OCI-LY7 (cell line): Measurements from ENCODE around the gene TTLL10. TPM values are rescaled to one million over a fixed set of nuclear protein-coding genes. Genes with fewer than 3 reads are reported as not detected.
"Not testable (repeated sequence)": the region's sequence is repeated elsewhere in the genome, so short reads cannot be mapped to it uniquely, and the experiment has no call there.

ENCODE experiments used
- BruUV-seq: library from RNA; stranded (reverse); fragments of 400-500 nt; replicated peaks from 2 replicates; lab custom pipeline; 2021; lab: Mats Ljungman, UMichigan
- CTCF ChIA-PET: fragments of 300-600 bp; sonication (Branson Sonifier 250); formaldehyde crosslinking; loops from one replicate; lab custom pipeline; 2022; ENCODE audit warnings: antibody characterized with exemption; ENCODE audit not compliant: unreplicated experiment; lab: Charles Lee
- POLR2A ChIA-PET: fragments of 300-600 bp; sonication (Branson Sonifier 250); formaldehyde crosslinking; loops from one replicate; lab custom pipeline; 2022; ENCODE audit warnings: antibody characterized with exemption; lab: Charles Lee
- DNase-seq: peaks from one replicate; pipeline ENCODE4 v3.0.0-alpha.2; 2015; ENCODE audit warnings: low spot score
- H2AFZ ChIP-seq: fragments of 200-600 bp; sonication (generic), shearing (Covaris generic); 2 replicates; pipeline ENCODE4 v1.6.1; 2014; ENCODE audit warnings: mild to moderate bottlenecking, antibody characterized with exemption, low read length, moderate library complexity
- H3K27ac ChIP-seq: fragments of 200-600 bp; sonication (generic); 2 replicates; pipeline ENCODE4 v1.5.1; 2014; ENCODE audit warnings: mixed run types, low read depth, mild to moderate bottlenecking, moderate library complexity, low read length, inconsistent platforms; ENCODE audit not compliant: poor library complexity, severe bottlenecking
- H3K36me3 ChIP-seq: fragments of 200-600 bp; sonication (generic); 2 replicates; pipeline ENCODE4 v1.6.1; 2014; ENCODE audit warnings: mild to moderate bottlenecking, antibody characterized with exemption, low read length, moderate library complexity, mixed read lengths; ENCODE audit not compliant: insufficient read depth
- H3K4me1 ChIP-seq: fragments of 200-600 bp; sonication (generic); 2 replicates; pipeline ENCODE4 v1.5.1; 2014; ENCODE audit warnings: mild to moderate bottlenecking, low read length; ENCODE audit not compliant: insufficient read depth, poor library complexity, severe bottlenecking
- H3K4me2 ChIP-seq: fragments of 200-600 bp; sonication (generic); 2 replicates; pipeline ENCODE4 v1.6.1; 2014; ENCODE audit warnings: mild to moderate bottlenecking, low read length
- H3K4me3 ChIP-seq: fragments of 200-600 bp; sonication (generic); 2 replicates; pipeline ENCODE4 v1.5.1; 2014; ENCODE audit warnings: mild to moderate bottlenecking, low read depth, low read length; ENCODE audit not compliant: poor library complexity, severe bottlenecking
- H3K79me2 ChIP-seq: fragments of 200-600 bp; sonication (generic); 2 replicates; pipeline ENCODE4 v1.6.1; 2016; ENCODE audit warnings: low read depth, mild to moderate bottlenecking, low read length, moderate library complexity, mixed read lengths; ENCODE audit not compliant: insufficient read depth
- H3K9me2 ChIP-seq: fragments of 200-600 bp; sonication (generic); 2 replicates; pipeline ENCODE4 v1.6.1; 2016; ENCODE audit warnings: mild to moderate bottlenecking, low read length, mixed read lengths; ENCODE audit not compliant: insufficient read depth
- H3K9me3 ChIP-seq: fragments of 200-600 bp; sonication (generic); 2 replicates; pipeline ENCODE4 v1.6.1; 2014; ENCODE audit warnings: mild to moderate bottlenecking, mixed run types, low read length, mixed read lengths
- H4K20me1 ChIP-seq: fragments of 200-600 bp; sonication (generic); 2 replicates; pipeline ENCODE4 v1.6.1; 2014; ENCODE audit warnings: mild to moderate bottlenecking, antibody characterized with exemption, low read length, moderate library complexity, mixed read lengths; ENCODE audit not compliant: insufficient read depth
- CTCF ChIP-seq: fragments of 200-600 bp; sonication (generic); conservative IDR thresholded peaks from 2 replicates; pipeline ENCODE4 v1.5.1; 2014; ENCODE audit warnings: mild to moderate bottlenecking, antibody characterized with exemption, low read length, moderate library complexity, mixed read lengths
- EZH2phosphoT487 ChIP-seq: fragments of 200-600 bp; sonication (generic); IDR thresholded peaks from 2 replicates; pipeline ENCODE4 v1.6.1; 2018; ENCODE audit warnings: low read depth, borderline replicate concordance, mild to moderate bottlenecking, mixed run types, antibody characterized with exemption, low read length, moderate library complexity, mixed read lengths
- intact Hi-C: fragments of 100-400 bp; cut with micrococcal nuclease; formaldehyde crosslinking; loops from one replicate; pipeline ENCODE4 v1.10.0; 2022; ENCODE audit not compliant: unreplicated experiment
- total RNA-seq, 2 experiments: library from RNA; depleted of rRNA in 1 of 2; stranded (reverse); fragments of >200 nt in 1 of 2; shearing (Covaris generic) in 1 of 2; gene quantifications; 2 replicates each; pipeline ENCODE4 v1.2.3, GENCODE V29; 2014 to 2022

Gene TTLL10
- total RNA-seq, 2 experiments from 2014 or later: not detected

GRCh38 chr1:1141911-1142250, 31.8 kb upstream of the TTLL10 start:
- DNase-seq: no peak
- intact Hi-C loops: no loop called here
- POLR2A ChIA-PET: no interaction called here
- no peaks in the 10 kb centered on the region for H3K36me3 ChIP-seq
- H3K4me3 ChIP-seq: no peak overlapping the region
- H3K27ac ChIP-seq: no peak overlapping the region
- CTCF ChIA-PET: no interaction called here
- no TSS peak for BruUV-seq
- no peak for TF ChIP-seq CTCF
- no peak for TF ChIP-seq EZH2phosphoT487
- H4K20me1 ChIP-seq: no peaks in the 10 kb centered on the region
- peaks cover 28% of the 10 kb centered on the region for H3K4me1 ChIP-seq
- H2AFZ ChIP-seq: no peak overlapping the region
- H3K4me2 ChIP-seq: no peak overlapping the region
- no peaks in the 10 kb centered on the region for H3K79me2 ChIP-seq
- no peaks in the 10 kb centered on the region for H3K9me3 ChIP-seq
- no peaks in the 10 kb centered on the region for H3K9me2 ChIP-seq

GRCh38 chr1:1142352-1142751, 31.3 kb upstream of the TTLL10 start:
- H2AFZ ChIP-seq, H3K79me2 ChIP-seq, intact Hi-C loops, H3K4me3 ChIP-seq, H4K20me1 ChIP-seq, H3K27ac ChIP-seq, H3K9me3 ChIP-seq, POLR2A ChIA-PET, H3K36me3 ChIP-seq, BruUV-seq, CTCF ChIA-PET, DNase-seq, H3K4me2 ChIP-seq, H3K9me2 ChIP-seq: not testable (repeated sequence)
- peaks cover 24% of the 10 kb centered on the region for H3K4me1 ChIP-seq

DNA sequence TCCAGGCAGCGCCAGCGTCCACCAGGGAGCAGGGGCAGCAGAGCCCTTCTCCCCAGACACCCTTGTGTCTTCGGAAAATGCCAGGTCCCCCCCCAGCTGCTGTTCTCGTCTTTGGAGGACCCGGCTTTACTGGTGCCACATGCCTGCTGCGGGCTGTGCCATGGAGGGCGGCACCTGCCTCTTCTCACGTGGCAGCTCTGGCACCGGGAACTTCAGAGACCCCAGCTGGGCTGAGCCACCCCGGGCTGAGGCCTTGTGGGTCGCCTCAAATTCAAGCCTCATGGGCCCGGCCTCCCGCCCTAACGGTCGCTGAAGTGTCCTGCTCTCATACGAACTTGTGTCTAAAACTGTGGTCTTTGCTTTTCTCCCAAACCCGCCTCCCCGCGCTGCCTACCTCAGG, 30.8 kb upstream of the TTLL10 start:
- H3K79me2 ChIP-seq: no peaks in the 10 kb centered on the region
- H4K20me1 ChIP-seq: no peaks in the 10 kb centered on the region
- H3K4me2 ChIP-seq: no peak overlapping the region
- H3K4me3 ChIP-seq: no peak overlapping the region
- no peak for DNase-seq
- H3K36me3 ChIP-seq: no peaks in the 10 kb centered on the region
- peaks cover 19% of the 10 kb centered on the region for H3K4me1 ChIP-seq
- intact Hi-C loops: no loop called here
- H3K9me3 ChIP-seq: no peaks in the 10 kb centered on the region
- no TSS peak for BruUV-seq
- POLR2A ChIA-PET: no interaction called here
- no peak overlapping the region for H2AFZ ChIP-seq
- TF ChIP-seq CTCF (no peak), EZH2phosphoT487 (no peak)
- H3K27ac ChIP-seq: no peak overlapping the region
- no peaks in the 10 kb centered on the region for H3K9me2 ChIP-seq
- CTCF ChIA-PET: no interaction called here
